HL-60 (cell line): ENCODE measurements around the gene FXN.

Experiments
- DNase-seq, 2 experiments: peaks; one replicate each; pipeline ENCODE4 v3.0.0-alpha.2; 2010 to 2020; ENCODE audit warnings: low read depth in 1 of 2, low spot score in 1 of 2
- H3K27ac ChIP-seq: fragments of 250-450 bp; sonication (Bioruptor Pico); replicated peaks from 2 replicates; pipeline ENCODE4 v1.5.1; 2020; ENCODE audit warnings: mild to moderate bottlenecking, moderate library complexity
- H3K27me3 ChIP-seq: fragments of 250-450 bp; sonication (Bioruptor Pico); 2 replicates; pipeline ENCODE4 v1.5.1; 2021; ENCODE audit warnings: mild to moderate bottlenecking, moderate library complexity; ENCODE audit not compliant: insufficient read depth, poor library complexity, severe bottlenecking
- H3K4me3 ChIP-seq: replicated peaks from 2 replicates; pipeline ENCODE4 v1.5.1; 2011; ENCODE audit warnings: mild to moderate bottlenecking, control low read depth, low read length; ENCODE audit not compliant: insufficient read depth
- GABPA ChIP-seq: IDR thresholded peaks from 2 replicates; pipeline ENCODE4 v1.6.1; 2012; ENCODE audit warnings: low read depth
- POLR2AphosphoS5 ChIP-seq: IDR thresholded peaks from 2 replicates; pipeline ENCODE4 v1.6.1; 2012; ENCODE audit warnings: low read depth
- REST ChIP-seq: IDR thresholded peaks from 2 replicates; pipeline ENCODE4 v1.6.1; 2012; ENCODE audit warnings: low read depth; ENCODE audit not compliant: insufficient replicate concordance
- SPI1 ChIP-seq: IDR thresholded peaks from 2 replicates; pipeline ENCODE4 v1.6.1; 2012; ENCODE audit warnings: low read depth, mild to moderate bottlenecking, borderline replicate concordance
- TF ChIP-seq, protein P1 (sequence below): IDR thresholded peaks from one replicate; pipeline ENCODE4 v1.5.1; 2011; ENCODE audit warnings: low read length, control low read depth, inconsistent platforms; ENCODE audit not compliant: insufficient read depth

FXN gene

DNA sequence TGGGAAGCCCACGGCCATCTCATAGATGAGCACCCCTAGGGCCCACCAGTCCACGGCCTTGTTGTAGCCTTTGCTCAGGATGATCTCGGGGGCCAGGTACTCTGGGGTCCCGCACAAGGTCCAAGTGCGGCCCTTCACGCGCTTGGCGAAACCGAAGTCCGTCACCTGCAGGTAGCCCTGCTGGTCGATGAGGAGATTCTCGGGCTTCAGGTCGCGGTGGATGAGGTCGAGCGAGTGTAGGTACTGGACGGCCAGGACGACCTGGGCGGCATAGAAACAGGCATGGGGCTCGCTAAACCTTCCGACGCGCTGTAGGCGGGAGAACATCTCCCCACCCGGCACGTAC, 22.2 kb upstream of the FXN start:
- no peak for DNase-seq
- Histone ChIP-seq H3K27me3 (peaks cover 3% of the 10 kb centered on the region), H3K4me3 (no peak overlapping the region), H3K27ac (no peak overlapping the region)
- TF ChIP-seq REST (no peak), POLR2AphosphoS5 (no peak), GABPA (no peak), SPI1 (no peak)
- TF ChIP-seq, protein P1, sequence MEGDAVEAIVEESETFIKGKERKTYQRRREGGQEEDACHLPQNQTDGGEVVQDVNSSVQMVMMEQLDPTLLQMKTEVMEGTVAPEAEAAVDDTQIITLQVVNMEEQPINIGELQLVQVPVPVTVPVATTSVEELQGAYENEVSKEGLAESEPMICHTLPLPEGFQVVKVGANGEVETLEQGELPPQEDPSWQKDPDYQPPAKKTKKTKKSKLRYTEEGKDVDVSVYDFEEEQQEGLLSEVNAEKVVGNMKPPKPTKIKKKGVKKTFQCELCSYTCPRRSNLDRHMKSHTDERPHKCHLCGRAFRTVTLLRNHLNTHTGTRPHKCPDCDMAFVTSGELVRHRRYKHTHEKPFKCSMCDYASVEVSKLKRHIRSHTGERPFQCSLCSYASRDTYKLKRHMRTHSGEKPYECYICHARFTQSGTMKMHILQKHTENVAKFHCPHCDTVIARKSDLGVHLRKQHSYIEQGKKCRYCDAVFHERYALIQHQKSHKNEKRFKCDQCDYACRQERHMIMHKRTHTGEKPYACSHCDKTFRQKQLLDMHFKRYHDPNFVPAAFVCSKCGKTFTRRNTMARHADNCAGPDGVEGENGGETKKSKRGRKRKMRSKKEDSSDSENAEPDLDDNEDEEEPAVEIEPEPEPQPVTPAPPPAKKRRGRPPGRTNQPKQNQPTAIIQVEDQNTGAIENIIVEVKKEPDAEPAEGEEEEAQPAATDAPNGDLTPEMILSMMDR, result no peak

GRCh38 chr9:69014013-69014412, 21.5 kb upstream of the FXN start, which contains the start of gene PRKACG:
Gene PRKACG (minus strand): TSS chr9:69014113. CDS start chr9:69014092, 21 bp downstream.
- H3K27ac ChIP-seq, result no peak within 1 kb of the TSS

More at GRCh38 chr9:69014013-69014412, 21.5 kb upstream of the FXN start, which contains the start of gene PRKACG:
- TF ChIP-seq POLR2AphosphoS5 (no peak), GABPA (no peak), REST (no peak), SPI1 (no peak)
- TF ChIP-seq, protein P1, result no peak
- H3K4me3 ChIP-seq, result no peak within 1 kb of the TSS
- no peak for DNase-seq
- peaks cover 3% of the 10 kb centered on the region for H3K27me3 ChIP-seq
